GM18858 (cell line): Measurements from ENCODE around the gene PLCB1.

Experiments used
- ATAC-seq: cut with Tn5 transposase; IDR thresholded peaks from one replicate; pipeline ENCODE4 v1.9.1; 2021; ENCODE audit not compliant: unreplicated experiment

The PLCB1 gene

GRCh38 chr20:8525017-8525343 is 392.9 kb downstream of the PLCB1 start:
- ATAC-seq, result no peak

- ATAC-seq, result no peak
Observed at GRCh38 chr20:8526610-8527009, 394.5 kb downstream of the PLCB1 start.

GRCh38 chr20:8527998-8528723 is 396.1 kb downstream of the PLCB1 start:
- ATAC-seq, result no peak

GRCh38 chr20:8530022-8530421 is 398.0 kb downstream of the PLCB1 start:
- ATAC-seq, result no peak

- no peak for ATAC-seq
Observed at GRCh38 chr20:8532169-8532568, 400.1 kb downstream of the PLCB1 start.

- ATAC-seq, result no peak
Observed at GRCh38 chr20:8534368-8535160, 402.5 kb downstream of the PLCB1 start.

GRCh38 chr20:8535403-8536261 is 403.6 kb downstream of the PLCB1 start:
- ATAC-seq, result no peak

GRCh38 chr20:8536262-8536618 is 404.2 kb downstream of the PLCB1 start:
- ATAC-seq, result no peak

GRCh38 chr20:8540466-8540865 is 408.4 kb downstream of the PLCB1 start:
- no peak for ATAC-seq

- ATAC-seq, result no peak
Observed at GRCh38 chr20:8542110-8542486, 410.0 kb downstream of the PLCB1 start.

- ATAC-seq, result no peak
Observed at GRCh38 chr20:8545212-8545611, 413.1 kb downstream of the PLCB1 start.

GRCh38 chr20:8547035-8547650 is 415.1 kb downstream of the PLCB1 start:
- ATAC-seq, result no peak

GRCh38 chr20:8547968-8548588 is 416.0 kb downstream of the PLCB1 start:
- no peak for ATAC-seq

- ATAC-seq, result no peak
Observed at GRCh38 chr20:8549192-8549591, 417.1 kb downstream of the PLCB1 start.

- no peak for ATAC-seq
Observed at GRCh38 chr20:8557711-8558110, 425.6 kb downstream of the PLCB1 start.

GRCh38 chr20:8562356-8562755 is 430.3 kb downstream of the PLCB1 start:
- ATAC-seq, result no peak

- ATAC-seq, result no peak
Observed at GRCh38 chr20:8568075-8568474, 436.0 kb downstream of the PLCB1 start.

GRCh38 chr20:8569766-8570165 is 437.7 kb downstream of the PLCB1 start:
- ATAC-seq, result no peak

- no peak for ATAC-seq
Observed at GRCh38 chr20:8571611-8572010, 439.5 kb downstream of the PLCB1 start.

GRCh38 chr20:8573686-8574085 is 441.6 kb downstream of the PLCB1 start:
- ATAC-seq, result no peak

- ATAC-seq, result no peak
Observed at GRCh38 chr20:8575114-8575513, 443.0 kb downstream of the PLCB1 start.
